Karpas-422 (cell line): ENCODE results near the gene TMEM59. TPM values are rescaled to one million over a fixed set of nuclear protein-coding genes. Genes with fewer than 3 reads are reported as not detected.
"Not testable (repeated sequence)": the region's sequence is repeated elsewhere in the genome, so short reads cannot be mapped to it uniquely, and the experiment has no call there.

Source experiments
- DNase-seq: peaks from one replicate; pipeline ENCODE4 v3.0.0-alpha.2; 2015
- H2AFZ ChIP-seq: fragments of 200-600 bp; sonication (generic); 2 replicates; pipeline ENCODE4 v1.6.1; 2014; ENCODE audit warnings: antibody characterized with exemption, low read length, mixed read lengths
- H3K27ac ChIP-seq: fragments of 200-600 bp; sonication (generic); 2 replicates; pipeline ENCODE4 v1.5.1; 2014; ENCODE audit warnings: mild to moderate bottlenecking, low read length, moderate library complexity
- H3K27me3 ChIP-seq: fragments of 200-600 bp; sonication (generic); 2 replicates; pipeline ENCODE4 v1.6.1; 2014; ENCODE audit warnings: low read length, mixed read lengths
- H3K36me3 ChIP-seq: fragments of 200-600 bp; sonication (generic); 2 replicates; pipeline ENCODE4 v1.6.1; 2014; ENCODE audit warnings: low read length, mixed read lengths; ENCODE audit not compliant: insufficient read depth
- H3K4me1 ChIP-seq: fragments of 200-600 bp; sonication (generic); 2 replicates; pipeline ENCODE4 v1.6.1; 2014; ENCODE audit warnings: mild to moderate bottlenecking, low read length, mixed read lengths
- H3K4me2 ChIP-seq: fragments of 200-600 bp; sonication (generic); 2 replicates; pipeline ENCODE4 v1.6.1; 2014; ENCODE audit warnings: low read length, low read depth, mild to moderate bottlenecking; ENCODE audit not compliant: poor library complexity, severe bottlenecking
- H3K4me3 ChIP-seq: fragments of 200-600 bp; sonication (generic); 2 replicates; pipeline ENCODE4 v1.5.1; 2014; ENCODE audit warnings: mild to moderate bottlenecking, antibody characterized with exemption, low read length, mixed read lengths
- H3K79me2 ChIP-seq: fragments of 200-600 bp; sonication (generic); 2 replicates; pipeline ENCODE4 v1.6.1; 2014; ENCODE audit warnings: mild to moderate bottlenecking, low read length, mixed read lengths
- H3K9ac ChIP-seq: fragments of 200-600 bp; sonication (generic); 2 replicates; pipeline ENCODE4 v1.6.0; 2014; ENCODE audit warnings: low read length
- H3K9me2 ChIP-seq: fragments of 200-600 bp; sonication (generic), shearing (Covaris generic); replicated peaks from 2 replicates; pipeline ENCODE4 v1.6.0; 2014; ENCODE audit warnings: mild to moderate bottlenecking, low read length, moderate library complexity; ENCODE audit not compliant: insufficient read depth
- H3K9me3 ChIP-seq: fragments of 300-700, 200-600 bp; sonication (generic); 2 replicates; pipeline ENCODE4 v1.6.1; 2014; ENCODE audit warnings: low read length, mixed read lengths
- H4K20me1 ChIP-seq: fragments of 200-600 bp; sonication (generic); 2 replicates; pipeline ENCODE4 v1.6.1; 2014; ENCODE audit warnings: mild to moderate bottlenecking, antibody characterized with exemption, low read length, low read depth; ENCODE audit not compliant: insufficient read depth
- total RNA-seq: library from RNA; depleted of rRNA; stranded (reverse); fragments of >200 nt; shearing (Covaris generic); gene quantifications from 2 replicates; pipeline ENCODE4 v1.2.3, GENCODE V29; 2014; ENCODE audit warnings: low replicate concordance

Gene TMEM59
- total RNA-seq, 1 experiment from 2014 or later = 261 TPM

DNA sequence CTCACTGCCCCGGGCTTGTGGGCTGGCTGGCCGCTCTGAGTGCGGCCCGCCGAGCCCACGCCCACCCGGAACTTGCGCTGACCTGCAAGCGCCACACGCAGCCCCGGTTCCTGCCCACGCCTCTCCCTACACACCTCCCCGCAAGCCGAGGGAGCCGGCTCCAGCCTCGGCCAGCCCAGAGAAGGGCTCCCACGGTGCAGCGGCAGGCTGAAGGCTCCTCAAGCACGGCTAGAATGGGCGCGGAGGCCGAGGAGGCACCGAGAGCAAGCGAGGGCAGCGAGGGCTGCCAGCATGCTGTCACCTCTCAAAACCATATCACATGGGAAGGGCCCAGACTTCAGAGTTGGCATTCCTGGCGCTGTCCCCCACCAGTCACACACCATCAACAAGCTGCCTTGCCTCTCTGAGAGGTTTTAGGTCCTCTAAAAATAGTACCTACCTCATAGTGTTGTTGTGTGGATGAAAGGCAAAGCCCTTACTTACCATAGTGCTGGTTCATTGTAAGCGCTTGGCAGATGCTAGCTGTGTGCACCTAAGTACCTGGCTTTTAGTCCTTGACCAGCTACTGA is 48.4 kb downstream of the TMEM59 start:
- Histone ChIP-seq H4K20me1 (no peaks in the 10 kb centered on the region), H3K36me3 (no peaks in the 10 kb centered on the region), H3K9ac (no peak overlapping the region), H2AFZ (no peak overlapping the region), H3K27ac (no peak overlapping the region), H3K27me3 (no peaks in the 10 kb centered on the region), H3K4me3 (no peak overlapping the region), H3K4me1 (no peaks in the 10 kb centered on the region), H3K4me2 (no peak overlapping the region), H3K9me3 (no peaks in the 10 kb centered on the region), H3K9me2 (no peaks in the 10 kb centered on the region), H3K79me2 (no peaks in the 10 kb centered on the region)
- no peak for DNase-seq

DNA sequence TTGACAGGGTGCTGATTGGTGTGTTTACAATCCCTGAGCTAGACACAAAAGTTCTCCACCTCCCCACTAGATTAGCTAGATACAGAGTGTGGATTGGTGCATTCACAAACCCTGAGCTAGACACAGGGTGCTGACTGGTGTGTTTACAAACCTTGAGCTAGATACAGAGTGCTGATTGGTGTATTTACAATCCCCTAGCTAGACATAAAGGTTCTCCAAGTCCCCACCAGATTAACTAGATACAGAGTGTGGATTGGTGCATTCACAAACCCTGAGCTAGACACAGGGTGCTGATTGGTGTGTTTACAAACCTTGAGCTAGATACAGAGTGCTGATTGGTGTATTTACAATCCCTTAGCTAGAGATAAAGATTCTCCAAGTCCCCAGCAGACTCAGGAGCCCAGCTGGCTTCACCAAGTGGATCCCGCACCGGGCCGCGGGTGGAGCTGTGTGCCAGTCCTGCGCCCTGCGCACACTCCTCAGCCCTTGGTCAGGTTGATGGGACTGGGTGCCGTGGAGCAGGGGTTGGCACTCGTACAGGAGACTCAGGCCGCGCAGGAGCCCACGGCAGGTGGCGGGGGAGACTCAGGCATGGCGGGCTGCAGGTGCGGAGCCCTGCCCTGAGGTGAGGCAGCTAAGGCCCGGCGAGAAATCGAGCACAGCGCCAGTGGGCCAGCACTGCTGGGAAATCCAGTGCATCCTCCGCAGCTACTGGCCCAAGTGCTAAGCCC is 49.1 kb downstream of the TMEM59 start:
- H3K4me1 ChIP-seq, H3K9ac ChIP-seq, H3K9me3 ChIP-seq, H4K20me1 ChIP-seq, H3K27ac ChIP-seq, H3K27me3 ChIP-seq, H3K4me3 ChIP-seq, H3K4me2 ChIP-seq, DNase-seq, H2AFZ ChIP-seq, H3K79me2 ChIP-seq, H3K36me3 ChIP-seq, H3K9me2 ChIP-seq: not testable (repeated sequence)

DNA sequence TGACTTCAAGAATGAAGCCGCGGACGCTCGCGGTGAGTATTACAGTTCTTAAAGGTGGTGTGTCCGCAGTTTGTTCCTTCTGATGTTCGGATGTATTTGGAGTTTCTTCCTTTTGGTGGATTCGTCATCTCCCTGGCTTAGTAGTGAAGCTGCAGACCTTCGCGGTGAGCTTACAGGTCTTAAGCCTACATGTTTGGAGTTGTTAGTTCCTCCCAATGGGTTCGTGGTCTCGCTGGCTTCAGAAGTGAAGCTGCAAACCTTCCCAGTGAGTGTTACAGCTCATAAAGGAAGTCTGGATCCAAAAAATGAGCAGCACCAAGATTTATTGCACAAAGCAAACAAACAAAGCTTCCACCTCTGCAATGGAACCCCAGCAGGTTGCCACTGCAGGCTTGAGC is 49.8 kb downstream of the TMEM59 start:
- Histone ChIP-seq H3K4me1 (no peaks in the 10 kb centered on the region), H3K79me2 (no peaks in the 10 kb centered on the region), H3K9me3 (no peaks in the 10 kb centered on the region), H3K27me3 (no peaks in the 10 kb centered on the region), H3K36me3 (no peaks in the 10 kb centered on the region), H3K9ac (no peak overlapping the region), H2AFZ (no peak overlapping the region), H3K4me3 (no peak overlapping the region), H3K4me2 (no peak overlapping the region), H3K27ac (no peak overlapping the region), H4K20me1 (no peaks in the 10 kb centered on the region), H3K9me2 (no peaks in the 10 kb centered on the region)
- no peak for DNase-seq

DNA sequence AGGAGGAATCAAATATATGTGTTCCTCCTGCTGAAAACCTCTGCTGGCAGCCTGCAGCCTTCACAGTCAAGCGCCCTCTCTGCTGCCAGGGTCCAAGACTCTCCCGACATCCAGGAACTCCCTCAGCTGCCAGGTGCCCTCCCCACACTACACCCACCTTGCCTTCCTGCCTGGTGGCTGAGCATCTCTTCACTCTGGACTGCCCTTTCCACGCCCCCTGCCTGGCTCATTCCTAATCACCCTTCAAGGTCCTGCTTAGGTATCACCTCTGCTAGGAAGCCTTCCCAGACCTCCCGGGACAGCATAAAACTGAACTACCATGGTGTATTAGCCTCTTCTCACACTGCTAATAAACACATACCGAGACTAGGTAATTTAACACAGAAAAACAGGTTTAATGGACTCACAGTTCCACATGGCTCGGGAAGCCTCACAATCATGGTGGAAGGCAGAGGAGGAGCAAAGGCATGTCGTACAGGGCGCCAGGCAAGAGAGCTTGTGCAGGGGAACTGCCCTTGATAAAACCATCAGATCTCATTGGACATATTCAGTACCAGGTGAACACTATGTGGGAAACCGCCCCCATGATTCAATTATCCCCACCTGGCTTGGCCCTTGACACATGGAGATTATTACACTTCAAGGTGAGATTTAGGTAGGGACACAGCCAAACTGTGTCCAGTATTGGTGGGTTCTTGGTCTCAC is 50.3 kb downstream of the TMEM59 start:
- no peak overlapping the region for H3K4me2 ChIP-seq
- no peaks in the 10 kb centered on the region for H3K9me3 ChIP-seq
- DNase-seq = no peak
- H3K27ac ChIP-seq = no peak overlapping the region
- no peaks in the 10 kb centered on the region for H3K79me2 ChIP-seq
- H3K36me3 ChIP-seq = no peaks in the 10 kb centered on the region
- H3K27me3 ChIP-seq = no peaks in the 10 kb centered on the region
- H3K4me3 ChIP-seq = no peak overlapping the region
- no peaks in the 10 kb centered on the region for H4K20me1 ChIP-seq
- no peaks in the 10 kb centered on the region for H3K9me2 ChIP-seq
- H2AFZ ChIP-seq = no peak overlapping the region
- H3K9ac ChIP-seq = no peak overlapping the region
- no peaks in the 10 kb centered on the region for H3K4me1 ChIP-seq

DNA sequence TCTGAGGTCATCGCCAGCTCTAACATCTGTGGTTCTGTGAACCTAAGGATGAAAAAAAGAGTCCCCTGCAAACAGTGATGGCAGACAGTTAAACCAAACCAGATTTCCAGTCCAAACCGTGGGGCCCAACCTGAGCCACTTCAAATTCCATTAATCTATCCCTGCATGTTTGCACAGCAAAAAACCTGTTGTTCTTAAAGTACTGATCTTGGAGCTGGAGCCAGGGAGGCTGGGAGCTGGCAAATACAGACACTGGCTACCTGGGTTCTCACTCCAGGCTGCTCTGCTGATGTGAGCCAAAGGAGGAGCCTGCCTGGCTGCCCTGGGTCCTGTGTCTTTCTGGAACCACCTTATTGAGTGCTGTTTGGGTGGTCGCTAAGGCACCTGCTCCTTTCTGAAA is 51.4 kb downstream of the TMEM59 start:
- Histone ChIP-seq H3K9me2 (no peaks in the 10 kb centered on the region), H2AFZ (no peak overlapping the region), H3K4me1 (no peaks in the 10 kb centered on the region), H3K27ac (no peak overlapping the region), H3K4me3 (no peak overlapping the region), H3K9ac (no peak overlapping the region), H3K4me2 (no peak overlapping the region), H3K79me2 (no peaks in the 10 kb centered on the region), H3K9me3 (no peaks in the 10 kb centered on the region), H3K36me3 (no peaks in the 10 kb centered on the region), H3K27me3 (no peaks in the 10 kb centered on the region), H4K20me1 (no peaks in the 10 kb centered on the region)
- DNase-seq = no peak

DNA sequence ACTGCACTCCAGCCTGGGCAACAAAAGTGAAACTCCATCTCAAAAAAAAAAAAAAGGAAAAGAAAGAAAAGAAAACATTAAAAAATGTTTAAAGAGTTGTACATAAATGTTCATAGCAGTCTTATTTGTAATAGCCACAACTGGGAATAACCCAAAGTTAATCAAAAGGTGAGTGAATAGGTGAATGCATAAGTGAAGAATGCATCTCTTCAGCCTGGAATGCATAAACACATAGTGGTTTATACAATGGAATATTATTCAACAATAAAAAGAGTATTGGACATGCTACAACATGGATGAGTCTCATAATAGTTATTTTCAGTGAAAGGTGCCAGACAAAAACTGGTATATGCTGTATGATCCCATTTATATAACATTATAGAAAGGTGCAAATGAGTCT is 53.1 kb downstream of the TMEM59 start:
- Histone ChIP-seq H2AFZ (no peak overlapping the region), H3K4me3 (no peak overlapping the region), H3K9me2 (no peaks in the 10 kb centered on the region), H3K9ac (no peak overlapping the region), H3K27me3 (no peaks in the 10 kb centered on the region), H3K79me2 (no peaks in the 10 kb centered on the region), H3K27ac (no peak overlapping the region), H4K20me1 (no peaks in the 10 kb centered on the region), H3K36me3 (no peaks in the 10 kb centered on the region), H3K4me2 (no peak overlapping the region), H3K9me3 (no peaks in the 10 kb centered on the region), H3K4me1 (no peaks in the 10 kb centered on the region)
- no peak for DNase-seq

DNA sequence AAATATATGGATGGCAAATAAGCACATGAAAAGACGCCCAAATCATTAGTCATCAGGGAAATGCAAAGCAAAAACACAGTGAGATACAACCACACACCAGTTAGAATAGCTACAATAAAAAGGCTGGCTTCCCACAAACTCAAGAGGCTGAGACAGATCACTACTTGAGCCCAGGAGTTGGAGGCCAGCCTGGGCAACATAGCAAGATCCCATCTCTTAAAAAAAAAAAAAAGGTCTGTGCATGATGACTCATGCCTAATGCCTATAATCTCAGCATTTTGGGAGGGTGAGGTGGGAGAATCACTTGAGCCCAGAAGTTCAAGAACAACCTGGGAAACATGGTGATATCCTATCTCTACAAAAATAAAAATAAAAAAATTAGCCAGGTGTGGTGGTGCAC is 54.8 kb downstream of the TMEM59 start:
- H3K36me3 ChIP-seq = no peaks in the 10 kb centered on the region
- no peaks in the 10 kb centered on the region for H3K27me3 ChIP-seq
- H3K4me1 ChIP-seq = no peaks in the 10 kb centered on the region
- H3K4me3 ChIP-seq = no peak overlapping the region
- no peak overlapping the region for H2AFZ ChIP-seq
- H3K9ac ChIP-seq = no peak overlapping the region
- H3K79me2 ChIP-seq = no peaks in the 10 kb centered on the region
- H3K4me2 ChIP-seq = no peak overlapping the region
- no peaks in the 10 kb centered on the region for H4K20me1 ChIP-seq
- no peaks in the 10 kb centered on the region for H3K9me2 ChIP-seq
- H3K27ac ChIP-seq = no peak overlapping the region
- H3K9me3 ChIP-seq = no peaks in the 10 kb centered on the region
- no peak for DNase-seq

DNA sequence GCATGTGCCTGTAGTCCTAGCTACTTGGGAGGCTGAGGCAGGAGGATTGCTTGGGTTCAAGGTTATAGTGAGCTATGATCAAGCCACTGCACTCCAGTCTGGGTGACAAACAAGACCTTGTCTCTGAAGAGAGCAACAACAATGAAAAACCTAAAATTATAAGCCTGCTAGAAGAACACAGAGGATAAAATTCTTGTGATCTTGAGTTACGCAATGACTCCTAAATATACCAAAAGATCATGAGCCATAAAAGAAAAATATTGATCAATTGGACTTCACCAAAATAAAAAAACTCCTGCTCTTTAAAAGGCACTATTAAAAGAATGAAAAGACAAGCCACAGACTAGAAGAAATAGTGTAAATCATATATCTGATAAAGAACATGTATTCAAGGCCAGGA is 57.3 kb downstream of the TMEM59 start:
- no peak overlapping the region for H3K27ac ChIP-seq
- H3K27me3 ChIP-seq = no peaks in the 10 kb centered on the region
- no peak overlapping the region for H3K9ac ChIP-seq
- H4K20me1 ChIP-seq = no peaks in the 10 kb centered on the region
- no peak overlapping the region for H2AFZ ChIP-seq
- no peak for DNase-seq
- H3K9me2 ChIP-seq = no peaks in the 10 kb centered on the region
- H3K4me1 ChIP-seq = no peaks in the 10 kb centered on the region
- H3K9me3 ChIP-seq = no peaks in the 10 kb centered on the region
- H3K79me2 ChIP-seq = no peaks in the 10 kb centered on the region
- H3K4me2 ChIP-seq = no peak overlapping the region
- H3K4me3 ChIP-seq = no peak overlapping the region
- no peaks in the 10 kb centered on the region for H3K36me3 ChIP-seq
